ENCODE data around the gene RDH8. TPM values are rescaled to one million over a fixed set of nuclear protein-coding genes. Genes with fewer than 3 reads are reported as not detected.

Gene RDH8
- total and polyA plus RNA-seq, 2 of the 8 experiments (the other 6 are each of a cell fraction or from before 2014, with no cell fraction given), result 0.38 TPM; not detected in 1

GRCh38 chr19:9972103-9972502 lies 41.2 kb upstream of the RDH8 start:
- no peak for TF ChIP-seq EZH2 (IDR thresholded peaks at IDR 0.05; ENCODE audit: low read depth, low read length, severe bottlenecking)
- no peak for TF ChIP-seq TBP (IDR thresholded peaks at IDR 0.05; ENCODE audit: low read depth, low read length)
- no peak for TF ChIP-seq TAF1 (IDR thresholded peaks at IDR 0.05; ENCODE audit: low read depth, low read length)
- peaks cover 0 to 4% (median 0%) of the 10 kb centered on the region in 4 experiments; a peak in 2 of 7 replicates for H3K4me1 ChIP-seq (replicated peaks in 1 of 4; ENCODE audit: control insufficient read depth in 3 of 4, insufficient read depth in 4 of 4, low read length in 3 of 4)
- H3K14ac ChIP-seq (ENCODE audit: insufficient read length), result no peak overlapping the region
- H2BK20ac ChIP-seq (ENCODE audit: low read length), result no peak overlapping the region
- no peak overlapping the region for H2BK5ac ChIP-seq (ENCODE audit: low read depth, low read length)
- no peak overlapping the region for H2BK12ac ChIP-seq (ENCODE audit: low read depth, low read length)
- H2BK15ac ChIP-seq (ENCODE audit: low read length), result no peak overlapping the region
- no peak overlapping the region for H3K4me2 ChIP-seq (ENCODE audit: insufficient read depth in 1 of 2, low read depth in 2 of 2, low read length in 2 of 2)
- H3K4me3 ChIP-seq (ENCODE audit: extremely low read depth in 1 of 4, insufficient read depth in 2 of 4, low read depth in 3 of 4, low read length in 4 of 4), result no peak overlapping the region
- H3K79me2 ChIP-seq (ENCODE audit: control insufficient read depth in 1 of 2, insufficient read depth in 2 of 2, low read length in 2 of 2), result no peaks in the 10 kb centered on the region
- no peak overlapping the region for H3K18ac ChIP-seq (ENCODE audit: extremely low read depth, low read length)
- no peak overlapping the region for H3K9ac ChIP-seq (replicated peaks in 1 of 4; ENCODE audit: extremely low read depth in 1 of 4, low read depth in 3 of 4, low read length in 3 of 4)
- H3K27ac ChIP-seq (ENCODE audit: low read depth, low read length), result no peak overlapping the region
- no peak overlapping the region for H2AFZ ChIP-seq (ENCODE audit: low read length)
- no peak overlapping the region for H3K23ac ChIP-seq (ENCODE audit: insufficient read length)
- 75 to 88% methylated on average over 4 to 6 of the region's 6 CpGs for WGBS, 2 experiments (ENCODE audit: extremely low coverage in 1 of 2, insufficient coverage in 1 of 2, insufficient read length in 1 of 2, insufficient replicate concordance in 2 of 2, low coverage in 1 of 2, low lambda C conversion rate in 2 of 2, missing lambda C conversion rate in 1 of 2)
- H4K91ac ChIP-seq (replicated peaks; ENCODE audit: insufficient read length, low read length), result no peak overlapping the region
- ChIA-PET CTCF (ENCODE audit: partially characterized antibody) (no interaction called here), POLR2A (ENCODE audit: partially characterized antibody) (no interaction called here)
- peaks cover 10% of the 10 kb centered on the region; the same call in 1 of the 2 replicates for H3K23me2 ChIP-seq (ENCODE audit: low read depth, low read length)
- H3K27me3 ChIP-seq (replicated peaks in 1 of 4; ENCODE audit: control insufficient read depth in 3 of 4, extremely low read depth in 1 of 4, insufficient read depth in 3 of 4, low read length in 3 of 4), result peaks cover 0 to under 1% (median 0%) of the 10 kb centered on the region in 4 experiments; a peak in 1 of 7 replicates
- H4K20me1 ChIP-seq (replicated peaks in 1 of 2; ENCODE audit: control insufficient read depth in 1 of 2, insufficient read depth in 2 of 2, low read length in 2 of 2), result peaks cover 0 to 1% of the 10 kb centered on the region in 2 experiments
- H4K5ac ChIP-seq (ENCODE audit: insufficient read length, low read depth, low read length), result no peak overlapping the region
- no peak overlapping the region for H3K56ac ChIP-seq (replicated peaks; ENCODE audit: insufficient read length, low read depth, low read length)
- H4K8ac ChIP-seq (ENCODE audit: extremely low read depth, insufficient read depth, low read length), result no peak overlapping the region
- DNase-seq (ENCODE audit: low read depth in 1 of 2, low spot score in 2 of 2) (no peak), FAIRE-seq (no peak)
- H2BK120ac ChIP-seq (replicated peaks; ENCODE audit: low read depth, low read length), result no peak overlapping the region
- H2AK5ac ChIP-seq (ENCODE audit: low read depth, low read length), result no peak overlapping the region
- no peaks in the 10 kb centered on the region for H3K36me3 ChIP-seq (ENCODE audit: control insufficient read depth in 2 of 4, insufficient read depth in 4 of 4, low read length in 3 of 4)
- H3K4ac ChIP-seq (replicated peaks; ENCODE audit: insufficient read length, low read depth, low read length), result no peak overlapping the region
- no peaks in the 10 kb centered on the region for H3K79me1 ChIP-seq (ENCODE audit: low read depth, low read length)
- no peaks in the 10 kb centered on the region for H3K9me3 ChIP-seq (ENCODE audit: insufficient read depth in 2 of 2, low read depth in 1 of 2, low read length in 1 of 2)

All from H1 (cell line).